Endothelial cell of umbilical vein (primary cell): ENCODE results near the gene PRUNE2. TPM values are rescaled to one million over a fixed set of nuclear protein-coding genes. Genes with fewer than 3 reads are reported as not detected.
"Not testable (repeated sequence)": the region's sequence is repeated elsewhere in the genome, so short reads cannot be mapped to it uniquely, and the experiment has no call there.

Source experiments
- BruUV-seq: library from RNA; stranded (reverse); fragments of 400-500 nt; replicated peaks from 2 replicates; lab custom pipeline; 2021; lab: Mats Ljungman, UMichigan
- CTCF ChIA-PET: fragments of 300-600, 350-600 bp; sonication (Branson Sonifier 250); formaldehyde crosslinking; loops from one replicate; lab custom pipeline; 2021; ENCODE audit warnings: antibody characterized with exemption, inconsistent platforms; lab: Charles Lee
- POLR2A ChIA-PET: fragments of 300-600, 350-600 bp; sonication (Branson Sonifier 250); formaldehyde crosslinking; loops from one replicate; lab custom pipeline; 2021; ENCODE audit warnings: antibody characterized with exemption, inconsistent platforms; lab: Charles Lee
- DNase-seq: peaks from one replicate; pipeline ENCODE4 v3.0.0-alpha.2; 2011; ENCODE audit warnings: low read depth, low spot score
- FAIRE-seq: peaks from 2 replicates; lab custom pipeline; 2011; peaks lifted over from hg19 to GRCh38; lab: Jason Lieb, UNC
- H2AFZ ChIP-seq: 2 replicates; pipeline ENCODE4 v1.6.0; 2012; ENCODE audit warnings: low read depth, low read length, control low read depth, inconsistent platforms
- H3K27ac ChIP-seq: 2 replicates; pipeline ENCODE4 v1.5.1; 2011; ENCODE audit warnings: low read depth, mild to moderate bottlenecking, control low read depth, low read length, moderate library complexity; ENCODE audit not compliant: insufficient read depth
- H3K27me3 ChIP-seq, 2 experiments: 2 replicates each; pipeline versions ENCODE4 v1.6.0 to v1.6.1; 2011; ENCODE audit warnings: low read length in 2 of 2, mixed read lengths in 1 of 2; ENCODE audit not compliant: control insufficient read depth in 2 of 2, insufficient read depth in 2 of 2
- H3K36me3 ChIP-seq, 2 experiments: 2 replicates in 1 of 2; 3 replicates in 1 of 2; pipeline ENCODE4 v1.5.1; 2011; ENCODE audit warnings: low read length in 2 of 2, mild to moderate bottlenecking in 1 of 2, moderate library complexity in 1 of 2; ENCODE audit not compliant: control insufficient read depth in 2 of 2, insufficient read depth in 2 of 2; ENCODE audit errors: extremely low read depth in 1 of 2
- H3K4me1 ChIP-seq: 3 replicates; pipeline ENCODE4 v1.5.1; 2011; ENCODE audit warnings: mild to moderate bottlenecking, low read length; ENCODE audit not compliant: control insufficient read depth, insufficient read depth; ENCODE audit errors: extremely low read depth
- H3K4me2 ChIP-seq: 2 replicates; pipeline ENCODE4 v1.6.1; 2011; ENCODE audit warnings: low read length, control low read depth, mixed read lengths; ENCODE audit not compliant: insufficient read depth
- H3K4me3 ChIP-seq, 3 experiments: fragments of 200-600 bp in 1 of 3; sonication (generic), shearing (Covaris generic) in 1 of 3; replicated peaks in 1 of 3; 2 replicates each; pipeline ENCODE4 v1.5.1; 2011 to 2016; ENCODE audit warnings: control low read depth in 3 of 3, low read length in 3 of 3, mild to moderate bottlenecking in 2 of 3, inconsistent platforms in 1 of 3, low read depth in 1 of 3, moderate library complexity in 1 of 3; ENCODE audit not compliant: insufficient read depth in 1 of 3
- H3K79me2 ChIP-seq: 2 replicates; pipeline ENCODE4 v1.6.0; 2012; ENCODE audit warnings: low read length, inconsistent platforms; ENCODE audit not compliant: control insufficient read depth, insufficient read depth
- H3K9ac ChIP-seq: replicated peaks from 2 replicates; pipeline ENCODE3; 2011; ENCODE audit warnings: low read length, control low read depth; ENCODE audit not compliant: insufficient read depth; ENCODE audit errors: extremely low read depth
- H3K9me1 ChIP-seq: replicated peaks from 3 replicates; pipeline ENCODE4 v1.6.0; 2011; ENCODE audit warnings: mild to moderate bottlenecking, low read length; ENCODE audit not compliant: control insufficient read depth, insufficient read depth; ENCODE audit errors: extremely low read depth
- H3K9me3 ChIP-seq: replicated peaks from 2 replicates; pipeline ENCODE4 v1.5.1; 2012; ENCODE audit warnings: low read length, inconsistent platforms; ENCODE audit not compliant: control insufficient read depth, insufficient read depth
- H4K20me1 ChIP-seq: replicated peaks from 2 replicates; pipeline ENCODE3; 2011; ENCODE audit warnings: mild to moderate bottlenecking, low read length; ENCODE audit not compliant: control insufficient read depth, insufficient read depth; ENCODE audit errors: extremely low read depth
- CTCF ChIP-seq, 2 donors: IDR thresholded peaks; 1 replicate in 1 of 2; 2 replicates in 1 of 2; pipeline ENCODE4 v1.5.1; 2011; ENCODE audit warnings: low read length in 2 of 2, mild to moderate bottlenecking in 2 of 2, moderate library complexity in 2 of 2, control low read depth in 1 of 2, inconsistent platforms in 1 of 2, low read depth in 1 of 2; ENCODE audit not compliant: insufficient read depth in 1 of 2; ENCODE audit errors: extremely low read depth in 1 of 2
- EZH2 ChIP-seq: IDR thresholded peaks from 2 replicates; pipeline ENCODE4 v1.6.1; 2012; ENCODE audit warnings: borderline replicate concordance, low read depth, mild to moderate bottlenecking, moderate library complexity, low read length, inconsistent platforms; ENCODE audit not compliant: severe bottlenecking
- FOS ChIP-seq: IDR thresholded peaks from 2 replicates; pipeline ENCODE4 v1.6.1; 2011; ENCODE audit warnings: mild to moderate bottlenecking, low read length, moderate library complexity, borderline replicate concordance; ENCODE audit not compliant: insufficient read depth
- GATA2 ChIP-seq: IDR thresholded peaks from 2 replicates; pipeline ENCODE4 v1.7.0; 2011; ENCODE audit warnings: low read depth, mild to moderate bottlenecking, moderate library complexity, mixed read lengths, low read length; ENCODE audit not compliant: insufficient read length, insufficient read depth
- JUN ChIP-seq: IDR thresholded peaks from 2 replicates; pipeline ENCODE4 v1.6.1; 2011; ENCODE audit warnings: borderline replicate concordance, low read depth; ENCODE audit not compliant: insufficient read length, insufficient read depth
- MYC ChIP-seq: IDR thresholded peaks from one replicate; pipeline ENCODE4 v1.6.1; 2011; ENCODE audit warnings: mild to moderate bottlenecking, low read depth, low read length
- POLR2A ChIP-seq: IDR thresholded peaks from 2 replicates; pipeline ENCODE4 v1.6.1; 2012; ENCODE audit warnings: low read depth, mild to moderate bottlenecking, control low read depth, low read length
- POLR2AphosphoS5 ChIP-seq: IDR thresholded peaks from 2 replicates; pipeline ENCODE4 v1.6.1; 2012; ENCODE audit warnings: low read depth, mild to moderate bottlenecking, control low read depth, low read length, moderate library complexity; ENCODE audit not compliant: insufficient read depth
- dilution Hi-C: fragments of 300-500 bp; cut with MboI; formaldehyde crosslinking; loops from one replicate; pipeline ENCODE4 v1.15.0; 2019; ENCODE audit warnings: low sequenced_read_pairs; ENCODE audit not compliant: extremely low pct_ligation_motif_present
- intact Hi-C: fragments of 100-400 bp; cut with micrococcal nuclease; formaldehyde crosslinking; loops from one replicate; pipeline ENCODE4 v1.10.0; 2022
- polyA plus RNA-seq, 4 experiments: library from polyadenylated mRNA; depleted of rRNA in 3 of 4; stranded (reverse) in 3 of 4; unstranded in 1 of 4; fragments of >200 nt; gene quantifications; 2 replicates each; pipeline versions ENCODE4 v1.2.1 to v1.2.3, GENCODE V29; 2011 to 2012; ENCODE audit warnings: missing spikeins in 1 of 4
- total RNA-seq: library from RNA; stranded (reverse); gene quantifications from 2 replicates; pipeline ENCODE4 v1.2.3, GENCODE V29; 2021
- TF ChIP-seq, protein P1 (sequence below): IDR thresholded peaks from 2 replicates; pipeline ENCODE4 v1.6.1; 2011; ENCODE audit not compliant: insufficient read depth, insufficient read length

The PRUNE2 gene
- total and polyA plus RNA-seq, 2 donors (not counting 3 experiments of a cell fraction or from before 2014, with no cell fraction given): 15.8 to 21.7 TPM

DNA sequence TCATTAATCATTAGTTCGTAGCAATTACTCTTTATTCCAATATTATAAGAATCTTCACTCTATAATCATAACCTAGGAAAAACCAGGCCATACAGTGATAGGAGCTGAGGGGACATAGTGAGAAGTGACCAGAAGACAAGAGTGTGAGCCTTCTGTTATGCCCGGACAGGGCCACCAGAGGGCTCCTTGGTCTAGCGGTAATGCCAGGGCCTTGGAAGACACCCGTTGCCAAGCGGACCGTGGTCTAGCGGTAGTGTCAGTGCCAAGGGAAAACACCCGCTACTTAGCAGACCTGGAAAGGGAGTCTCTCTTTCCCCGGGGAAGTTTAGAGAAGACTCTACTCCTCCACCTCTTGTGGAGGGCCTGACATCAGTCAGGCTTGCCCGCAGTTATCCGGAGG is 239.9 kb downstream of the PRUNE2 start:
- intact Hi-C loops: loop anchor here (1.0 kb wide), 1 partner anchor 38 kb away; no protein-coding TSS in a partner anchor
- H3K9ac ChIP-seq, H3K79me2 ChIP-seq, H4K20me1 ChIP-seq, POLR2A ChIA-PET, dilution Hi-C loops, DNase-seq, FAIRE-seq, H2AFZ ChIP-seq, H3K4me2 ChIP-seq, H3K4me3 ChIP-seq, H3K9me3 ChIP-seq, H3K27me3 ChIP-seq, BruUV-seq, H3K9me1 ChIP-seq, H3K36me3 ChIP-seq: not testable (repeated sequence)
- CTCF ChIA-PET: interaction anchor here (1.0 to 4.3 kb wide), 3 partner anchors 11 to 207 kb away, joined by 3 to 64 read pairs (median 8); partner anchors contain the start of gene GCNT1
- peak in 1 of 2 donors; percentile 24 for TF ChIP-seq CTCF (IDR thresholded peaks at IDR 0.05; ENCODE audit: extremely low read depth in 1 of 2, insufficient read depth in 1 of 2, low read depth in 1 of 2, low read length in 2 of 2)
- Histone ChIP-seq H3K27ac (peak overlapping the region; percentile 70), H3K4me1 (peaks cover 43% of the 10 kb centered on the region)

- ChIA-PET POLR2A (no interaction called here), CTCF (interaction anchor here (1.4 to 4.3 kb wide), 2 partner anchors 12 to 36 kb away, joined by 8 to 64 read pairs; no protein-coding TSS in a partner anchor)
- Histone ChIP-seq H3K9me3 (no peaks in the 10 kb centered on the region), H3K9me1 (no peaks in the 10 kb centered on the region), H3K27me3 (no peaks in the 10 kb centered on the region), H4K20me1 (no peaks in the 10 kb centered on the region), H3K36me3 (no peaks in the 10 kb centered on the region), H3K4me2 (no peak overlapping the region), H3K9ac (no peak overlapping the region), H3K4me3 (no peak overlapping the region), H2AFZ (no peak overlapping the region), H3K4me1 (peaks cover 43% of the 10 kb centered on the region), H3K79me2 (no peaks in the 10 kb centered on the region), H3K27ac (no peak overlapping the region)
- no peak for DNase-seq
- intact Hi-C loops: no loop called here
- dilution Hi-C loops: no loop called here
- no TSS peak for BruUV-seq
- TF ChIP-seq, protein P1, sequence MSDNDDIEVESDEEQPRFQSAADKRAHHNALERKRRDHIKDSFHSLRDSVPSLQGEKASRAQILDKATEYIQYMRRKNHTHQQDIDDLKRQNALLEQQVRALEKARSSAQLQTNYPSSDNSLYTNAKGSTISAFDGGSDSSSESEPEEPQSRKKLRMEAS: no peak
- no peak for TF ChIP-seq CTCF (IDR thresholded peaks at IDR 0.05; ENCODE audit: extremely low read depth in 1 of 2, insufficient read depth in 1 of 2, low read depth in 1 of 2, low read length in 2 of 2)
- no peak for TF ChIP-seq POLR2AphosphoS5
- TF ChIP-seq EZH2: no peak
- TF ChIP-seq FOS: no peak
- no peak for TF ChIP-seq JUN
- no peak for TF ChIP-seq MYC
- TF ChIP-seq GATA2: no peak
- TF ChIP-seq POLR2A: no peak
- no peak for FAIRE-seq
Measured at GRCh38 chr9:76665458-76665857, 240.5 kb downstream of the PRUNE2 start.
